HG02763 (cell line): ENCODE measurements around the gene SMYD3.
"Not testable (repeated sequence)": the region's sequence is repeated elsewhere in the genome, so short reads cannot be mapped to it uniquely, and the experiment has no call there.

ENCODE experiments used
- ATAC-seq: cut with Tn5 transposase; IDR thresholded peaks from one replicate; pipeline ENCODE4 v1.9.1; 2021; ENCODE audit warnings: mild to moderate bottlenecking, moderate library complexity; ENCODE audit not compliant: unreplicated experiment

The SMYD3 gene

DNA sequence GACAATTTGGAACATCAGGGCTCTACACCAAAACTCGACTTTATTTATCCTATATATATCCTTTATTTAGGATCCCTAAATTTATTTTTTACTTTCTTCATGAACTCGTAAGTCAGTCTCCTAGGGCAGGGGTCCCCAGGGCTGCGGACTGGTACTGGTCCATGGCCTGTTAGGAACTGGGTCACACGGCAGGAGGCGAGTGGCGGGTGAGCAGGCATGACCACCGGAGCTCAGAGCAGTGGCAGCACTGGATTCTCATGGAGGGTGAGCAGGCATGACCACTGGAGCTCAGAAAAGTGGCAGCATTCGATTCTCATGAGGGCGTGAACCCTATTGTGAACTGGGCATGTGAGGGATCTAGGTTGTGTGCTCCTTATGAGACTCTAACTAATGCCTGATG is 427.0 kb downstream of the SMYD3 start:
- no peak for ATAC-seq

DNA sequence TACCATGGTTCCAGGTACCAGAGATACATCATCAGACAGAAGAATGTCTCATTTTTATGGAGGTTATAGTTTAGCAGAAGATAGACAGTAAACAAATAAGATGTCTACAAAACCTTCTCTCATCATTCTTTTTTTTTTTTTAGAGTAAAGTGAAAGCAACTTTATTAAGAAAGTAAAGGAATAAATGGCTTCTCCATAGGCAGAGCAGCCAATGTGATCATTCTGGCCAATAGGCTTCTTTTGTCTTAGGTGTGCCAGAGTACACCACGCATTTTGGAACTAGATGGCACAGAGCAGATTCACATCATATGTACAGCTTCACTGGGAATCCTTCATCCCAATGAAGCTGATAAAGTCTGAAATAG is 428.2 kb downstream of the SMYD3 start:
- no peak for ATAC-seq

- ATAC-seq: no peak
Observed at GRCh38 chr1:246078126-246078887, 428.8 kb downstream of the SMYD3 start.

DNA sequence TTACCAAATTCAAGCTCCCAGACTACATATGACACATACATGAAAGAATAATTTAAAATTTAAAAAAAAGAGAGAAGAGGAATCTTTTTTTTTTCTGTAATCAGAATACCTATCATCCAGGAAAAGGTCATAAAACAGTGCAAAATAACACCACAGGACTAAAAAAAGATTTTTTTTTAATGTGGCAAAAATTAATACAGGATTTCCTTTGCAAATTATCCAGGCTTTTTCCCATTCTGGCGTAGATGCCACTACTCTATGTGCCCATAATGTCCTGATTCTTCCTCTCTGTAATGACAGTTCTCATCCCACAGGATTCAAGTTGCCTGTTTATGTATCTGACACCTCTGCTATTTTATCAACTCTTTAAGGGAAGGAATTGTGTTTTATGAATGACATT is 429.6 kb downstream of the SMYD3 start:
- ATAC-seq: no peak

DNA sequence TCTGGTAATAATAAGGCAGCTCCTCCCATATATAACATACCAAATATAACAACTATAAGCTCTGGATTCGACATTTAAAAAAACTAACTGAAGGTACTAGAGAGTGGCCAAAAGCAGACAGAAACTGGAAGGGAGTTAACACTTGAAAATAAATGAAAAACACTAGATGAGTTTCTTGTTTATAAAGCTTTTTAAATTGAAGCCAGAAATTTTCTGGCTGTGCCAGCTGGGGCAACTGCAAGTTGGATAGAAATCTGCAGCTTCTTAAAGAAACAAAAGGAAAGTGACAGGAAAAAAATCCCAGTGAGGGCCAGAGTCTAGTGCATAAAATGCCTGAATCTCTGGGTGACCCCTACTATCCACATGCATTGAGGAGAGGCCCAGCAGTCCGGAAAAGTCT is 432.7 kb downstream of the SMYD3 start:
- ATAC-seq: no peak

DNA sequence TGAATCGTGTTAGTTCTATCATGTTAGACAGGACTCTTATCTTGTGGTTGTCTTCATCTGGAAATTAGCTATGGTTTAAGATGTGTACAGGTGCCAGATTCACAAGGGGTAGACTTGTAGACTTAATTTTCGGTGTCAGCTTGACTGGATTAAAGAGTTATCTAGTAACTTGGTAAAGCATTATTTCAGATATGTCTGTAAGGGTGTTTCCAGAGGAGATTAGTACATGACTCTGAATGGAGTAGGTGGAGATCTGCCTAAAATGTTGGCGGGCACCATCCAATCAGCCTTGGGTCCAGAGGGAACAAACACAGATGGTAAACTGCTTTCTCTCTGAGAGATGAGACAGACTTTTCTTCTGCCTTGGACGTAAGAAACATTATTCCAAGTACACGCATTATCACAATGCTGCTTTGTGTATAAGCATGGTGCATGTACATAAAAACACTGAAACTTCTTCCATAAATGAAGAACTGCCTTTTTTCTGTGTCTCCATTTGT is 434.6 kb downstream of the SMYD3 start:
- ATAC-seq: no peak

DNA sequence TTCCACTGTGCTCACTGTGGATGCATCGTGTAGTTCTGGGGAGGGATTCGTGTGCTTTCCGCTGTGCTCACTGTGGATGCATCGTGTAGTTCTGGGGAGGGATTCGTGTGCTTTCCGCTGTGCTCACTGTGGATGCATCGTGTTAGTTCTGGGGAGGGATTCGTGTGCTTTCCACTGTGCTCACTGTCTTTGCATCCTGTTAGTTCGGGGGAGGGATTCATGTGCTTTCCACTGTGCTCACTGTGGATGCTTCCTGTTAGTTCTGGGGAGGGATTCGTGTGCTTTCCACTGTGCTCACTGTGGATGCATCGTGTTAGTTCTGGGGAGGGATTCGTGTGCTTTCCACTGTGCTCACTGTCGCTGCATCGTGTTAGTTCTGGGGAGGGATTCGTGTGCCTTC is 435.1 kb downstream of the SMYD3 start:
- ATAC-seq: not testable (repeated sequence)

DNA sequence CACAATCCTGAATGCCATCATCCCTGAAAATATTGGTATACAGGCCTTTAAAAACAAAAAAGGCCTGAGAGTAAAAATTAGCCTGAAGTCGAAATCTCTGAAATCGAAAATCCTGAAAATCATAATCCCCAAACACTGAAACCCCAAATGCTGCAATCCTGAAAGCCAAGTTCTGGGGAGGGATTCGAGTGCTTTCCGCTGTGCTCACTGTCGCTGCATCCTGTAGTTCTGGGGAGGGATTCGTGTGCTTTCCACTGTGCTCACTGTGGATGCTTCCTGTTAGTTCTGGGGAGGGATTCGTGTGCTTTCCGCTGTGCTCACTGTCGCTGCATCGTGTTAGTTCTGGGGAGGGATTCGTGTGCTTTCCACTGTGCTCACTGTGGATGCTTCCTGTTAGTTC is 435.5 kb downstream of the SMYD3 start:
- ATAC-seq: not testable (repeated sequence)

DNA sequence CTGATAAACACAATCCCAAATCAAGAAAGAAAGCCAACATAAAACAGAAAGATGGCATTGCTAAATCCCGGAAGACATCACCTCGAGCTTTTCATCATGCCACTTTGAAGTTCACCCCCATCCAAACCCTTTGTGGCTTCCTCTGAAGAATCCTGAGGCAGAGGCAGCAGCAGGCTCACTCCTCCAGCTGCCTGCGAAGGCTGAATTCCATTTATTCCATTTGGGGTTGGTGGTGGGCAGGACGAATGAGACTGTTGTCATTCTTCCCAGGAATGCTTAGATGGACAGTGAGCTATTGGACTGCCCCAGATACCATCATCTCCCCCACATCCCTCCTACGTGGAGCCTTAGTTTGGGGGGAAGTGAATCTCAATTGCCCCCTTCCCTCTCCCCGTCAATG is 437.5 kb downstream of the SMYD3 start:
- ATAC-seq: no peak

GRCh38 chr1:246068619-246069509 is 438.2 kb downstream of the SMYD3 start:
- no peak for ATAC-seq

DNA sequence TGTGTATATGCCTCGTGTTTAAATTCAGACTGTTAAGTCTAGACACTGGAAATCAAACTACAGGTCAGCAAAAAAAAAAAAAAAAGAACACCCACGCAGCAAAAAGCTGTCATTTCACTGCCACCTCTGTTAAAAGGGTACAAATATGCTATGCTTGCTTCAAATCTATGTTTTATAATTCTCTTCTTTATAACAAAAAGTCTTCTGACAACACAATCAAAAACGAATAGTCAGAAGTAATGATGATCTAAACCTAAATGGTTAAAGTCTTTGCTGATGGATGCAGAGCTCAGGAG is 438.9 kb downstream of the SMYD3 start:
- ATAC-seq: no peak

- ATAC-seq: no peak
Observed at GRCh38 chr1:246067432-246068216, 439.5 kb downstream of the SMYD3 start.

DNA sequence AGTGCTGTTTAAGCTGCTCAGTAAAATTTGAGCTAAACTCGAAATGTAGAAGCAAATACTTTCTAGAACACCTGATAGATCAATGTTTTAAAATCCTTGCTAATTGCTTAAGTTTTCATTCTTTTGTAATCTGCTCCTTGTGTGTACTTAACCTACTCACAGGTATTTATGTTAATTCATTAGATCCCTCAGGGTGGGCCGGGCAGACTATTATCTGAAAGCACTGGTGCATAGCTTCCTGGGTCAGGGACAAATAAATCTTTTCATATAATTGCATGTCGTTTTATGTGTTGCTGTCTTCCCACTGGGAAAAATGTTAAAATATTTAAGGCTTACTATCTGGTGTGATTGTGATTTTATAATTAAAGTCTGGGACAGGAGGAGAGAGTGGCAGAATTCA is 440.5 kb downstream of the SMYD3 start:
- ATAC-seq: no peak

DNA sequence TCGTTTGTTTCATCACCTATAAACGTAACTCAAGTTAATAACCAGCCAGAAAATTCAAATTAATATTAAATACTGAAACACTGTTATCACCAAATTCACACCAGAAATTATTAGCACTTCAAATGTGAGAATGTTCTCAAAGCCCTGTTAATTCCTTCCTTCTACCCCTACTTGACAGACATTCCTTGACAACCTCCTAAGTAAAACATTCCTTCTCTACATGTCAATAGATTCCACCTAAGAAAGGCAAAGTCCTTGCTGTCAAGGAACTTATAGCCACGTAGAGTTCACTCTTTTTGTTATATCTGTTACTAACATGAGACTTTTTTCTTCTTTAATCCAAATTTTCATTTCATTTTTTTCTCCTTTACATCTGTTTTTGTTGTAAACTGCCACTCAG is 441.5 kb downstream of the SMYD3 start:
- no peak for ATAC-seq

DNA sequence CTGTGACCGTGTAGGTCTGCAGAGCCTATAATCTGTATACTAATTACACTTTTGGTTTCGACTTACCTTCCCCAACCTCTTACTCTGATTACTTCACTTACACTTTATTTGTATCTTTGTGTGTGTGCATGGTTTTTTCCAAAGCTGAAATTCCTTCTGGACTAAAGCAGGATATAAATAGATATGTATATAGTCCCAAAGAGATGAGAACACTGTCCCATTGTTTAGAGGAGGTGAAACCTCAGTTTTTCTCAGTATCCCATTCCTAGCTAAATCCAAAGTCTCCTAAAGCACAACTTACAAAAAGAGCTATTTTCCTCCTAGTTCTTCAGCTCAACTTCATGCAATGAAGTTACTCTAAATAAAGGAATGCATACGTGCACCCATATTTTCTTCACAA is 442.2 kb downstream of the SMYD3 start:
- no peak for ATAC-seq

GRCh38 chr1:246063013-246063616 is 444.0 kb downstream of the SMYD3 start:
- ATAC-seq: no peak

- no peak for ATAC-seq
Observed at GRCh38 chr1:246058466-246058865, 448.6 kb downstream of the SMYD3 start.

GRCh38 chr1:246052603-246053002 is 454.5 kb downstream of the SMYD3 start:
- no peak for ATAC-seq

GRCh38 chr1:246051909-246052518 is 455.1 kb downstream of the SMYD3 start:
- no peak for ATAC-seq

DNA sequence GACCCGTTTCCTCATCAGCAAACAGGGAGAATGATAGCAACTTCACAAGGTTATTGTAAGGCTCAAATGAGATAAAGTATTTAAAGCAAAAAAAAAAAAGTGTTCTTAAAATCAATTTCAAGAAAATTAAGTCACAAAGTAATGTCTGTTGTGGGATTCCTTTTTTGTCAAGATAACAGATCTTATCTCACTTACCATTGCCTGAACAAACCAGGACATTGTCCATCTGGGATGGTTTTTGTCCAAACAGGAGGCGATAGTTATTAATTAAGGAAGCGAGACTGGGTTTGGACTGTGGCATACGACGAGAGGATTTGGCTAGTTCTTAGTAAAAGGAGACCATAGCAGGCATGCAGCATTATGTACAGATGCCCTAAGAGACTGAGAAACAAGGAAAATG is 458.4 kb downstream of the SMYD3 start:
- ATAC-seq: no peak

DNA sequence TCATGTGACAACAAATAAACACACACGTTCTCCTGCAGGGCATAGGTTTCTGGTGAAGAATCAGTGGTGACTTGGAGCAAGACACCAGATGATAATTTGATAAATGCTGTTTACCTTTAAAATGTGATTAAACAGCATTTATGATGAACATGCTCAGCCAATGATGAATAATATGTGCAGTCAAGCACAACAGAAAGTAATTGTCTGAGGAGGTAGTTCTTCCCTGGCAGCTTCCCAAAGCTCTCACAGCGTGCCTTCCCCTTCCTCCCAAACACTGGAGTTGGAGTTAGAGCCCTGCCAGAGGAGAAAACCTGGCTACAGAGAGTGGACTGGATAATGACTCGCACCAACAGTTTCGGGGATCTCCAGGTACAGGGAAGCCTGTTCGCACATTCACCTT is 463.5 kb downstream of the SMYD3 start:
- no peak for ATAC-seq
